H1 (cell line): ENCODE measurements around the gene LRCH1. TPM values are rescaled to one million over a fixed set of nuclear protein-coding genes. Genes with fewer than 3 reads are reported as not detected.

ENCODE experiments used
- CTCF ChIA-PET: fragments of 300-600 bp; sonication (Branson Sonifier 250); formaldehyde crosslinking; loops from one replicate; lab custom pipeline; 2021; ENCODE audit not compliant: partially characterized antibody; lab: Charles Lee
- POLR2A ChIA-PET: fragments of 300-600 bp; sonication (Branson Sonifier 250); formaldehyde crosslinking; loops from one replicate; lab custom pipeline; 2021; ENCODE audit warnings: inconsistent platforms; ENCODE audit not compliant: partially characterized antibody; lab: Charles Lee
- DNase-seq, 2 experiments: peaks; one replicate each; pipeline versions ENCODE4 v3.0.0 to v3.0.0-alpha.2; 2010 to 2022; ENCODE audit warnings: low spot score in 2 of 2, low read depth in 1 of 2, mixed read lengths in 1 of 2
- FAIRE-seq: peaks from 2 replicates; lab custom pipeline; 2011; peaks lifted over from hg19 to GRCh38; lab: Jason Lieb, UNC
- H2AFZ ChIP-seq: 2 replicates; pipeline ENCODE4 v1.8.1; 2012; ENCODE audit warnings: low read length, inconsistent platforms
- H2AK5ac ChIP-seq: 2 replicates; pipeline ENCODE4 v1.6.1; 2013; ENCODE audit warnings: low read depth, low read length
- H2BK120ac ChIP-seq: replicated peaks from 2 replicates; pipeline ENCODE3; 2013; ENCODE audit warnings: low read depth, low read length, inconsistent platforms
- H2BK12ac ChIP-seq: 2 replicates; pipeline ENCODE4 v1.6.1; 2013; ENCODE audit warnings: low read depth, low read length
- H2BK15ac ChIP-seq: 2 replicates; pipeline ENCODE4 v1.6.1; 2013; ENCODE audit warnings: low read length
- H2BK20ac ChIP-seq: 2 replicates; pipeline ENCODE4 v1.6.1; 2013; ENCODE audit warnings: low read length
- H2BK5ac ChIP-seq: 2 replicates; pipeline ENCODE4 v1.6.1; 2013; ENCODE audit warnings: low read depth, low read length
- H3K14ac ChIP-seq: 2 replicates; pipeline ENCODE4 v1.6.1; 2013; ENCODE audit warnings: inconsistent platforms; ENCODE audit not compliant: insufficient read length
- H3K18ac ChIP-seq: 2 replicates; pipeline ENCODE4 v1.6.1; 2013; ENCODE audit warnings: low read length; ENCODE audit errors: extremely low read depth
- H3K23ac ChIP-seq: 2 replicates; pipeline ENCODE4 v1.6.1; 2013; ENCODE audit warnings: inconsistent platforms; ENCODE audit not compliant: insufficient read length
- H3K23me2 ChIP-seq: 2 replicates; pipeline ENCODE4 v1.6.1; 2013; ENCODE audit warnings: low read depth, low read length
- H3K27ac ChIP-seq: 2 replicates; pipeline ENCODE4 v1.6.1; 2011; ENCODE audit warnings: low read depth, low read length, inconsistent platforms
- H3K27me3 ChIP-seq, 4 experiments: replicated peaks in 1 of 4; 1 replicate in 1 of 4; 2 replicates in 3 of 4; pipeline versions ENCODE4 v1.6.1 to v1.8.1; 2011 to 2013; ENCODE audit warnings: low read length in 3 of 4, mild to moderate bottlenecking in 3 of 4, inconsistent platforms in 2 of 4, mixed read lengths in 2 of 4, moderate library complexity in 1 of 4; ENCODE audit not compliant: control insufficient read depth in 3 of 4, insufficient read depth in 3 of 4; ENCODE audit errors: extremely low read depth in 1 of 4
- H3K36me3 ChIP-seq, 4 experiments: 2 replicates each; pipeline versions ENCODE4 v1.6.1 to v1.8.1; 2011 to 2013; ENCODE audit warnings: mild to moderate bottlenecking in 4 of 4, low read length in 3 of 4, moderate library complexity in 2 of 4, control low read depth in 1 of 4, inconsistent platforms in 1 of 4; ENCODE audit not compliant: insufficient read depth in 4 of 4, control insufficient read depth in 2 of 4
- H3K4ac ChIP-seq: replicated peaks from 2 replicates; pipeline ENCODE3; 2013; ENCODE audit warnings: low read length, low read depth, mixed read lengths, inconsistent platforms; ENCODE audit not compliant: insufficient read length
- H3K4me1 ChIP-seq, 4 experiments: replicated peaks in 1 of 4; 1 replicate in 1 of 4; 2 replicates in 3 of 4; pipeline versions ENCODE4 v1.6.1 to v1.8.1; 2011 to 2013; ENCODE audit warnings: low read length in 3 of 4, inconsistent platforms in 2 of 4, mixed read lengths in 1 of 4; ENCODE audit not compliant: insufficient read depth in 4 of 4, control insufficient read depth in 3 of 4
- H3K4me2 ChIP-seq, 2 experiments: 2 replicates each; pipeline versions ENCODE4 v1.6.1 to v1.8.1; 2011 to 2013; ENCODE audit warnings: low read depth in 2 of 2, low read length in 2 of 2, control low read depth in 1 of 2, inconsistent platforms in 1 of 2, mild to moderate bottlenecking in 1 of 2; ENCODE audit not compliant: insufficient read depth in 1 of 2
- H3K4me3 ChIP-seq, 4 experiments: fragments of 200-600, 300-600 bp in 1 of 4; sonication (generic), shearing (Covaris generic), sonication (Bioruptor Twin) in 1 of 4; 2 replicates each; pipeline versions ENCODE4 v1.5.1 to v1.8.1; 2011 to 2016; ENCODE audit warnings: low read length in 4 of 4, low read depth in 3 of 4, control low read depth in 2 of 4, inconsistent platforms in 2 of 4, mild to moderate bottlenecking in 2 of 4, mixed read lengths in 1 of 4, moderate library complexity in 1 of 4; ENCODE audit not compliant: insufficient read depth in 2 of 4; ENCODE audit errors: extremely low read depth in 1 of 4
- H3K56ac ChIP-seq: replicated peaks from 2 replicates; pipeline ENCODE3; 2013; ENCODE audit warnings: low read depth, mild to moderate bottlenecking, mixed read lengths, low read length, inconsistent platforms; ENCODE audit not compliant: insufficient read length
- H3K79me1 ChIP-seq: 2 replicates; pipeline ENCODE4 v1.6.1; 2013; ENCODE audit warnings: low read depth, low read length, control low read depth
- H3K79me2 ChIP-seq, 2 experiments: 2 replicates each; pipeline versions ENCODE4 v1.6.1 to v1.8.1; 2012 to 2013; ENCODE audit warnings: low read length in 2 of 2, mild to moderate bottlenecking in 2 of 2, inconsistent platforms in 1 of 2; ENCODE audit not compliant: insufficient read depth in 2 of 2, control insufficient read depth in 1 of 2
- H3K9ac ChIP-seq, 4 experiments: replicated peaks in 1 of 4; 1 replicate in 1 of 4; 2 replicates in 3 of 4; pipeline versions ENCODE4 v1.6.1 to v1.8.1; 2011 to 2013; ENCODE audit warnings: low read depth in 3 of 4, low read length in 3 of 4, control low read depth in 2 of 4, mild to moderate bottlenecking in 2 of 4, moderate library complexity in 2 of 4, inconsistent platforms in 1 of 4; ENCODE audit errors: extremely low read depth in 1 of 4
- H3K9me3 ChIP-seq, 2 experiments: 2 replicates each; pipeline versions ENCODE4 v1.6.1 to v1.8.1; 2012 to 2013; ENCODE audit warnings: mild to moderate bottlenecking in 2 of 2, moderate library complexity in 2 of 2, control low read depth in 1 of 2, inconsistent platforms in 1 of 2, low read depth in 1 of 2, low read length in 1 of 2, mixed read lengths in 1 of 2; ENCODE audit not compliant: insufficient read depth in 2 of 2
- H4K20me1 ChIP-seq, 2 experiments: replicated peaks in 1 of 2; 2 replicates each; pipeline versions ENCODE3 to v1.8.1; 2011 to 2013; ENCODE audit warnings: inconsistent platforms in 2 of 2, low read length in 2 of 2, mild to moderate bottlenecking in 1 of 2; ENCODE audit not compliant: insufficient read depth in 2 of 2, control insufficient read depth in 1 of 2
- H4K5ac ChIP-seq: 2 replicates; pipeline ENCODE4 v1.6.1; 2013; ENCODE audit warnings: low read length, low read depth, mixed read lengths, inconsistent platforms; ENCODE audit not compliant: insufficient read length
- H4K8ac ChIP-seq: 2 replicates; pipeline ENCODE4 v1.8.0; 2013; ENCODE audit warnings: mild to moderate bottlenecking, moderate library complexity, low read length, inconsistent platforms; ENCODE audit not compliant: insufficient read depth; ENCODE audit errors: extremely low read depth
- H4K91ac ChIP-seq: replicated peaks from 2 replicates; pipeline ENCODE3; 2013; ENCODE audit warnings: low read length, mixed read lengths, inconsistent platforms; ENCODE audit not compliant: insufficient read length
- BACH1 ChIP-seq: IDR thresholded peaks from 2 replicates; pipeline ENCODE4 v1.6.1; 2012; ENCODE audit warnings: low read length, improper control_type of control experiment
- GABPA ChIP-seq: IDR thresholded peaks from 2 replicates; pipeline ENCODE4 v1.6.1; 2011; ENCODE audit warnings: mild to moderate bottlenecking, low read length, moderate library complexity, borderline replicate concordance; ENCODE audit not compliant: insufficient read depth
- JUND ChIP-seq: IDR thresholded peaks from 2 replicates; pipeline ENCODE4 v1.6.1; 2011; ENCODE audit warnings: mild to moderate bottlenecking, improper control_type of control experiment, low read length
- KDM1A ChIP-seq: fragments of 200-600, 300-600 bp; sonication (generic); IDR thresholded peaks from 2 replicates; pipeline ENCODE4 v1.7.1; 2016; ENCODE audit warnings: mild to moderate bottlenecking, low read length, borderline replicate concordance
- MAFK ChIP-seq: IDR thresholded peaks from 2 replicates; pipeline ENCODE4 v1.6.1; 2012; ENCODE audit warnings: low read depth, mild to moderate bottlenecking, improper control_type of control experiment, low read length
- MAX ChIP-seq: IDR thresholded peaks from 2 replicates; pipeline ENCODE4 v1.6.1; 2012; ENCODE audit warnings: inconsistent platforms
- RFX5 ChIP-seq: IDR thresholded peaks from 2 replicates; pipeline ENCODE4 v1.6.1; 2011; ENCODE audit warnings: low read depth, low read length, improper control_type of control experiment, borderline replicate concordance
- RNF2 ChIP-seq: fragments of 200-900, 300-1000 bp; sonication (generic); IDR thresholded peaks from 2 replicates; pipeline ENCODE4 v1.7.1; 2016; ENCODE audit warnings: borderline replicate concordance, low read depth, mild to moderate bottlenecking, antibody characterized with exemption, low read length; ENCODE audit not compliant: poor library complexity, severe bottlenecking; ENCODE audit errors: missing control alignments
- SIRT6 ChIP-seq: IDR thresholded peaks from one replicate; pipeline ENCODE4 v1.7.1; 2012; ENCODE audit warnings: low read length, inconsistent platforms
- SP2 ChIP-seq: IDR thresholded peaks from 2 replicates; pipeline ENCODE4 v1.6.1; 2012; ENCODE audit warnings: mild to moderate bottlenecking, low read length, inconsistent platforms
- SUZ12 ChIP-seq: fragments of 200-600 bp; sonication (generic); IDR thresholded peaks from 2 replicates; pipeline ENCODE4 v1.6.1; 2012; ENCODE audit warnings: mild to moderate bottlenecking, inconsistent platforms, low read length, moderate library complexity, mixed read lengths
- TAF1 ChIP-seq: IDR thresholded peaks from 2 replicates; pipeline ENCODE4 v1.6.1; 2011; ENCODE audit warnings: mild to moderate bottlenecking, low read depth, low read length
- TAF7 ChIP-seq: optimal IDR thresholded peaks from 2 replicates; pipeline ENCODE3; 2011; ENCODE audit warnings: low read depth, mild to moderate bottlenecking, inconsistent platforms, low read length, moderate library complexity, borderline replicate concordance
- TBP ChIP-seq: IDR thresholded peaks from 2 replicates; pipeline ENCODE4 v1.6.1; 2011; ENCODE audit warnings: low read depth, low read length, improper control_type of control experiment
- YY1 ChIP-seq: IDR thresholded peaks from 2 replicates; pipeline ENCODE4 v1.6.1; 2011; ENCODE audit warnings: low read depth, mild to moderate bottlenecking, low read length
- WGBS, 2 experiments: shearing (Covaris generic) in 1 of 2; methylation state at CpG; one replicate each; pipeline versions ENCODE4 v1.1.6 to v1.1.7; 2013 to 2015; ENCODE audit warnings: low lambda C conversion rate in 2 of 2, mixed read lengths in 2 of 2, inconsistent platforms in 1 of 2, low coverage in 1 of 2, missing lambda C conversion rate in 1 of 2; ENCODE audit not compliant: insufficient replicate concordance in 2 of 2, insufficient coverage in 1 of 2, insufficient read length in 1 of 2; ENCODE audit errors: extremely low coverage in 1 of 2, missing lambda C conversion rate in 1 of 2; 5-methylcytosine and 5-hydroxymethylcytosine counted together
- polyA plus RNA-seq, 7 experiments: library from polyadenylated mRNA; depleted of rRNA in 3 of 7; stranded (reverse) in 5 of 7; unstranded in 2 of 7; fragments of >200 nt in 5 of 7; fragments of 200-250 nt in 2 of 7; gene quantifications; 1 replicate in 5 of 7; 2 replicates in 1 of 7; 4 replicates in 1 of 7; pipeline versions ENCODE4 v1.2.1 to v1.2.3, GENCODE V29; 2011 to 2013; ENCODE audit warnings: missing spikeins in 2 of 7, mixed read lengths in 2 of 7
- total RNA-seq: library from RNA; stranded (reverse); fragmentation: NEBNext Ultra II Directional; extraction: Animal tissue kit (Norgen Biotek cat#: 25700); gene quantifications from 2 replicates; pipeline ENCODE4 v1.2.1, GENCODE V29; 2021

LRCH1 gene
- total and polyA plus RNA-seq, 2 of the 8 experiments (the other 6 are each of a cell fraction or from before 2014, with no cell fraction given), result 3.0 to 10.1 TPM

- H2BK5ac ChIP-seq, result no peak overlapping the region
- H2BK12ac ChIP-seq, result no peak overlapping the region
- H3K9ac ChIP-seq, result no peak overlapping the region
- no peak overlapping the region for H4K8ac ChIP-seq
- H3K18ac ChIP-seq, result no peak overlapping the region
- H2AFZ ChIP-seq, result no peak overlapping the region
- H2BK120ac ChIP-seq, result no peak overlapping the region
- no peaks in the 10 kb centered on the region for H3K27me3 ChIP-seq
- H3K4me3 ChIP-seq, result no peak overlapping the region
- DNase-seq (no peak), FAIRE-seq (no peak)
- H2BK15ac ChIP-seq, result no peak overlapping the region
- H3K79me1 ChIP-seq, result no peaks in the 10 kb centered on the region
- no peaks in the 10 kb centered on the region for H3K4me1 ChIP-seq
- H4K5ac ChIP-seq, result no peak overlapping the region
- H3K23me2 ChIP-seq, result no peaks in the 10 kb centered on the region; the same call in 1 of the 2 replicates
- H2AK5ac ChIP-seq, result no peak overlapping the region
- ChIA-PET POLR2A (no interaction called here), CTCF (interaction anchor here (0.6 to 1.2 kb wide), 3 partner anchors 15 to 89 kb away, joined by 3 read pairs; no protein-coding TSS in a partner anchor)
- no peak overlapping the region for H3K4me2 ChIP-seq
- H3K23ac ChIP-seq, result no peak overlapping the region
- H4K91ac ChIP-seq, result no peak overlapping the region
- no peak overlapping the region for H3K14ac ChIP-seq
- no peak overlapping the region for H3K27ac ChIP-seq
- no peaks in the 10 kb centered on the region for H3K36me3 ChIP-seq
- H3K4ac ChIP-seq, result no peak overlapping the region
- 93% methylated on average over 1 of the region's 1 CpG; no CpG with 5 or more reads in 1 of the 2 experiments for WGBS, 2 experiments
- no peaks in the 10 kb centered on the region for H3K79me2 ChIP-seq
- H3K9me3 ChIP-seq, result no peaks in the 10 kb centered on the region
- no peaks in the 10 kb centered on the region for H4K20me1 ChIP-seq
- H3K56ac ChIP-seq, result no peak overlapping the region
- H2BK20ac ChIP-seq, result no peak overlapping the region
- no peak for TF ChIP-seq TAF1
- no peak for TF ChIP-seq GABPA
- no peak for TF ChIP-seq TBP
- TF ChIP-seq SP2, result no peak
- TF ChIP-seq RNF2, result no peak
- TF ChIP-seq MAFK, result no peak
- TF ChIP-seq TAF7, result no peak
- TF ChIP-seq SUZ12, result no peak
- no peak for TF ChIP-seq KDM1A
- TF ChIP-seq YY1, result no peak
- TF ChIP-seq JUND, result no peak
- TF ChIP-seq RFX5, result no peak
- no peak for TF ChIP-seq BACH1
- TF ChIP-seq SIRT6, result no peak
- no peak for TF ChIP-seq MAX
These were observed 17.1 kb upstream of the LRCH1 start for GRCh38 chr13:46535825-46536224.
